HepG2 (cell line): ENCODE measurements around the gene ARF5. TPM values are rescaled to one million over a fixed set of nuclear protein-coding genes. Genes with fewer than 3 reads are reported as not detected.

Source experiments
- ATAC-seq: fragments of 200-7000 bp; cut with Tn5 transposase; 3 replicates; pipeline ENCODE4 v1.9.1; 2020; ENCODE audit warnings: mild to moderate bottlenecking, moderate library complexity
- BruUV-seq: library from RNA; stranded (reverse); fragments of 400-500 nt; replicated peaks from 2 replicates; lab custom pipeline; 2021; lab: Mats Ljungman, UMichigan
- CTCF ChIA-PET: fragments of 300-600 bp; formaldehyde crosslinking; extraction: SDS; loops from one replicate; lab custom pipeline; 2021; ENCODE audit warnings: low total read pairs, inconsistent platforms, low intra/inter-chr PET ratio; lab: Yijun Ruan, JAX
- POLR2A ChIA-PET: fragments of 350-600 bp; sonication (Branson Sonifier 250); formaldehyde crosslinking; loops from one replicate; lab custom pipeline; 2020; ENCODE audit warnings: antibody characterized with exemption, inconsistent platforms; lab: Yijun Ruan, JAX
- DNase-seq: peaks from one replicate; pipeline ENCODE4 v3.0.0-alpha.2; 2015; ENCODE audit warnings: low spot score
- FAIRE-seq: peaks from 3 replicates; lab custom pipeline; 2011; peaks lifted over from hg19 to GRCh38; lab: Jason Lieb, UNC
- H2AFZ ChIP-seq: one replicate; pipeline ENCODE4 v1.6.1; 2011; ENCODE audit warnings: low read length, inconsistent platforms
- H3K27ac ChIP-seq: fragments of 300-600 bp; 3 replicates; pipeline ENCODE4 v1.8.0; 2011; ENCODE audit warnings: mixed run types, mild to moderate bottlenecking, mixed read lengths, low read length, inconsistent platforms; ENCODE audit not compliant: insufficient read depth; ENCODE audit errors: extremely low read length
- H3K27me3 ChIP-seq, 2 experiments: fragments of 200-600 bp in 1 of 2; 2 replicates in 1 of 2; 3 replicates in 1 of 2; pipeline versions ENCODE4 v1.6.0 to v1.8.0; 2011; ENCODE audit warnings: low read length in 2 of 2, mild to moderate bottlenecking in 2 of 2, moderate library complexity in 2 of 2, inconsistent platforms in 1 of 2; ENCODE audit not compliant: insufficient read depth in 2 of 2, control insufficient read depth in 1 of 2
- H3K36me3 ChIP-seq, 2 experiments: fragments of 200-600 bp in 1 of 2; replicated peaks in 1 of 2; 2 replicates in 1 of 2; 3 replicates in 1 of 2; pipeline versions ENCODE4 v1.5.1 to v1.8.0; 2011; ENCODE audit warnings: low read length in 2 of 2, inconsistent platforms in 1 of 2; ENCODE audit not compliant: insufficient read depth in 2 of 2, control insufficient read depth in 1 of 2
- H3K4me1 ChIP-seq: 2 replicates; pipeline ENCODE4 v1.5.1; 2012; ENCODE audit warnings: low read length, inconsistent platforms; ENCODE audit not compliant: insufficient read depth
- H3K4me2 ChIP-seq: 2 replicates; pipeline ENCODE4 v1.6.0; 2011; ENCODE audit warnings: low read depth, low read length, inconsistent platforms
- H3K4me3 ChIP-seq, 3 experiments: fragments of 200-600 bp in 1 of 3; sonication (generic), shearing (Covaris generic) in 1 of 3; replicated peaks in 1 of 3; 2 replicates each; pipeline ENCODE4 v1.5.1; 2011 to 2016; ENCODE audit warnings: low read length in 3 of 3, inconsistent platforms in 2 of 3, low read depth in 2 of 3, mild to moderate bottlenecking in 2 of 3, control low read depth in 1 of 3, mixed read lengths in 1 of 3; ENCODE audit not compliant: insufficient read depth in 1 of 3
- H3K79me2 ChIP-seq: one replicate; pipeline ENCODE4 v1.6.1; 2011; ENCODE audit warnings: low read length, inconsistent platforms; ENCODE audit not compliant: insufficient read depth
- H3K9ac ChIP-seq: 2 replicates; pipeline ENCODE4 v1.6.0; 2011; ENCODE audit warnings: mild to moderate bottlenecking, low read depth, low read length, inconsistent platforms; ENCODE audit not compliant: insufficient read depth
- H3K9me3 ChIP-seq: 2 replicates; pipeline ENCODE4 v1.5.1; 2012; ENCODE audit warnings: mild to moderate bottlenecking, low read length
- H4K20me1 ChIP-seq: 2 replicates; pipeline ENCODE4 v1.6.0; 2011; ENCODE audit warnings: inconsistent platforms, mild to moderate bottlenecking, low read length, moderate library complexity; ENCODE audit not compliant: insufficient read depth
- CHCHD3 ChIP-seq: sonication (generic); formaldehyde crosslinking; IDR thresholded peaks from 2 replicates; pipeline ENCODE4 v1.8.0; 2022; ENCODE audit warnings: mild to moderate bottlenecking, missing genetic modification reagents, moderate library complexity
- ELF1 ChIP-seq: sonication (generic); formaldehyde crosslinking; IDR thresholded peaks from 2 replicates; pipeline ENCODE4 v1.4.0; 2020; ENCODE audit warnings: missing genetic modification reagents
- HDAC6 ChIP-seq: fragments of 200-600 bp; sonication (generic); IDR thresholded peaks from 2 replicates; pipeline ENCODE4 v1.7.0; 2017; ENCODE audit warnings: mild to moderate bottlenecking, antibody characterized with exemption, low read length, low read depth
- HOXA9 ChIP-seq: sonication (generic); formaldehyde crosslinking; IDR thresholded peaks from 2 replicates; pipeline ENCODE4 v1.8.1; 2022; ENCODE audit warnings: missing genetic modification reagents, mild to moderate bottlenecking, moderate library complexity, borderline replicate concordance
- MAFK ChIP-seq, 2 experiments: IDR thresholded peaks in 1 of 2; conservative IDR thresholded peaks in 1 of 2; 2 replicates each; pipeline ENCODE4 v1.6.1; 2011; ENCODE audit warnings: improper control_type of control experiment in 2 of 2, low read length in 2 of 2
- NFIC ChIP-seq: IDR thresholded peaks from 2 replicates; pipeline ENCODE4 v1.6.1; 2012; ENCODE audit warnings: mild to moderate bottlenecking, low read length, inconsistent platforms
- PREB ChIP-seq: sonication (generic); formaldehyde crosslinking; IDR thresholded peaks from 2 replicates; pipeline ENCODE4 v1.4.0; 2020; ENCODE audit warnings: missing genetic modification reagents
- ZFP41 ChIP-seq: sonication (generic); formaldehyde crosslinking; IDR thresholded peaks from 2 replicates; pipeline ENCODE4 v1.4.0; 2020; ENCODE audit warnings: mild to moderate bottlenecking, missing genetic modification reagents, borderline replicate concordance
- ZNF292 ChIP-seq: sonication (generic); formaldehyde crosslinking; IDR thresholded peaks from 2 replicates; pipeline ENCODE4 v1.8.1; 2022; ENCODE audit warnings: mild to moderate bottlenecking, low read depth, missing genetic modification reagents, borderline replicate concordance
- ZNF317 ChIP-seq: sonication (generic); formaldehyde crosslinking; IDR thresholded peaks from 2 replicates; pipeline ENCODE4 v1.5.0; 2020; ENCODE audit warnings: mild to moderate bottlenecking, missing genetic modification reagents
- ZNF687 ChIP-seq: sonication (generic); formaldehyde crosslinking; IDR thresholded peaks from 2 replicates; pipeline ENCODE4 v1.5.1; 2020; ENCODE audit warnings: mild to moderate bottlenecking, missing genetic modification reagents, moderate library complexity
- WGBS: methylation state at CpG from one replicate; pipeline ENCODE4 v1.1.6; 2017; ENCODE audit warnings: low lambda C conversion rate; 5-methylcytosine and 5-hydroxymethylcytosine counted together
- in situ Hi-C: cut with HindIII; loops from 2 replicates; pipeline ENCODE4 v1.10.0; 2017; ENCODE audit warnings: low pct_unique_long_range_greater_than_20kb; ENCODE audit not compliant: extremely low pct_ligation_motif_present
- intact Hi-C: fragments of 100-400 bp; cut with micrococcal nuclease; formaldehyde crosslinking; loops from one replicate; pipeline ENCODE4 v1.10.0; 2022; ENCODE audit not compliant: unreplicated experiment
- polyA plus RNA-seq, 8 experiments: library from polyadenylated mRNA; depleted of rRNA in 3 of 8; stranded (reverse) in 7 of 8; unstranded in 1 of 8; fragments of >200 nt; fragmentation: Illumina TruSeq in 4 of 8; extraction: Trizol in 4 of 8; gene quantifications; 2 replicates each; pipeline versions ENCODE4 v1.2.1 to v1.2.3, GENCODE V29; 2011 to 2016; ENCODE audit warnings: low read depth in 4 of 8, missing spikeins in 1 of 8, mixed read lengths in 1 of 8; ENCODE audit not compliant: insufficient read depth in 1 of 8
- total RNA-seq, 5 experiments: library from RNA; depleted of rRNA; stranded (reverse); fragments of >200 nt; fragmentation: Illumina TruSeq; extraction: Trizol; gene quantifications; 2 replicates each; pipeline ENCODE4 v1.2.3, GENCODE V29; 2016; ENCODE audit warnings: low read depth in 1 of 5

Gene ARF5
- total and polyA plus RNA-seq, 2 of the 13 experiments (the other 11 are each of a cell fraction or from before 2014, with no cell fraction given) = 109 to 135 TPM

- POLR2A ChIA-PET = no interaction called here
- Histone ChIP-seq H4K20me1 (no peaks in the 10 kb centered on the region), H3K36me3 (no peaks in the 10 kb centered on the region; a peak in 1 of 5 replicates), H3K9ac (no peak overlapping the region), H3K4me3 (no peak overlapping the region), H3K9me3 (peaks cover 6% of the 10 kb centered on the region; the same call in 1 of the 2 replicates), H3K27me3 (peaks cover 1 to 7% of the 10 kb centered on the region in 2 experiments; a peak in 1 of 5 replicates), H2AFZ (no peak overlapping the region), H3K79me2 (no peaks in the 10 kb centered on the region), H3K4me1 (no peaks in the 10 kb centered on the region), H3K4me2 (no peak overlapping the region), H3K27ac (no peak overlapping the region)
- intact Hi-C loops (no loop called here), in situ Hi-C loops (no loop called here)
- ATAC-seq = no peak
- TF ChIP-seq HOXA9 (no peak), NFIC (no peak), ZFP41 (no peak), CHCHD3 (CRISPR knock-in tag) (no peak), ZNF292 (CRISPR knock-in tag) (no peak), ELF1 (CRISPR knock-in tag) (no peak), HDAC6 (no peak)
- no peak for DNase-seq
- FAIRE-seq = no peak
- WGBS = 39% methylated on average over 3 of the region's 6 CpGs
- CTCF ChIA-PET = no interaction called here
- no TSS peak for BruUV-seq
Measured at GRCh38 chr7:127608446-127608845, 20.2 kb downstream of the ARF5 start.

- H3K9ac ChIP-seq = no peak overlapping the region
- ChIA-PET CTCF (no interaction called here), POLR2A (no interaction called here)
- H3K4me2 ChIP-seq = 0 out of 2 replicates have a peak overlapping the region, but pooled peaks have one; percentile 24
- peaks cover 2 to 8% of the 10 kb centered on the region in 2 experiments; a peak in 2 of 5 replicates for H3K27me3 ChIP-seq
- DNase-seq (no peak), FAIRE-seq (no peak), ATAC-seq (peak; percentile 66)
- H3K9me3 ChIP-seq = peaks cover 6% of the 10 kb centered on the region; the same call in 1 of the 2 replicates
- 40% methylated on average over 1 of the region's 6 CpGs for WGBS
- H3K36me3 ChIP-seq = no peaks in the 10 kb centered on the region; a peak in 1 of 5 replicates
- H3K4me3 ChIP-seq = no peak overlapping the region
- in situ Hi-C loops (no loop called here), intact Hi-C loops (no loop called here)
- H4K20me1 ChIP-seq = no peaks in the 10 kb centered on the region
- H2AFZ ChIP-seq = no peak overlapping the region
- H3K79me2 ChIP-seq = no peaks in the 10 kb centered on the region
- no peak overlapping the region for H3K27ac ChIP-seq
- no TSS peak for BruUV-seq
- H3K4me1 ChIP-seq = no peaks in the 10 kb centered on the region
- peak; percentile 48; the same call in 1 of the 2 replicates for TF ChIP-seq ELF1 (CRISPR knock-in tag)
- peak; percentile 14; the same call in 1 of the 2 replicates for TF ChIP-seq ZNF687 (CRISPR knock-in tag)
- TF ChIP-seq MAFK (conservative IDR thresholded peaks at IDR 0.05 in 1 of 2, IDR thresholded peaks at IDR 0.05 in 1 of 2; ENCODE audit: low read length in 2 of 2) = no peak
- TF ChIP-seq ZNF317 (CRISPR knock-in tag) = no peak
- TF ChIP-seq PREB (CRISPR knock-in tag) = no peak
Measured at GRCh38 chr7:127609297-127609696, 21.1 kb downstream of the ARF5 start.
